ENCODE data around the gene MRPS35.

GRCh38 chr12:27794818-27795584 lies 84.4 kb downstream of the MRPS35 start:
- TF ChIP-seq CTCF (IDR thresholded peaks at IDR 0.05 in 8 of 11, conservative IDR thresholded peaks at IDR 0.05 in 3 of 11) (no peak), POLR2A (IDR thresholded peaks at IDR 0.05) (no peak), POLR2AphosphoS5 (IDR thresholded peaks at IDR 0.05) (no peak)
